Effector CD8-positive, alpha-beta T cell (primary cell): Measurements from ENCODE around the gene MAP2K7.
"Not testable (repeated sequence)": the region's sequence is repeated elsewhere in the genome, so short reads cannot be mapped to it uniquely, and the experiment has no call there.

Experiments
- DNase-seq: peaks from one replicate; lab custom pipeline; 2025; lab: John Stamatoyannopoulos, UW

The MAP2K7 gene

DNA sequence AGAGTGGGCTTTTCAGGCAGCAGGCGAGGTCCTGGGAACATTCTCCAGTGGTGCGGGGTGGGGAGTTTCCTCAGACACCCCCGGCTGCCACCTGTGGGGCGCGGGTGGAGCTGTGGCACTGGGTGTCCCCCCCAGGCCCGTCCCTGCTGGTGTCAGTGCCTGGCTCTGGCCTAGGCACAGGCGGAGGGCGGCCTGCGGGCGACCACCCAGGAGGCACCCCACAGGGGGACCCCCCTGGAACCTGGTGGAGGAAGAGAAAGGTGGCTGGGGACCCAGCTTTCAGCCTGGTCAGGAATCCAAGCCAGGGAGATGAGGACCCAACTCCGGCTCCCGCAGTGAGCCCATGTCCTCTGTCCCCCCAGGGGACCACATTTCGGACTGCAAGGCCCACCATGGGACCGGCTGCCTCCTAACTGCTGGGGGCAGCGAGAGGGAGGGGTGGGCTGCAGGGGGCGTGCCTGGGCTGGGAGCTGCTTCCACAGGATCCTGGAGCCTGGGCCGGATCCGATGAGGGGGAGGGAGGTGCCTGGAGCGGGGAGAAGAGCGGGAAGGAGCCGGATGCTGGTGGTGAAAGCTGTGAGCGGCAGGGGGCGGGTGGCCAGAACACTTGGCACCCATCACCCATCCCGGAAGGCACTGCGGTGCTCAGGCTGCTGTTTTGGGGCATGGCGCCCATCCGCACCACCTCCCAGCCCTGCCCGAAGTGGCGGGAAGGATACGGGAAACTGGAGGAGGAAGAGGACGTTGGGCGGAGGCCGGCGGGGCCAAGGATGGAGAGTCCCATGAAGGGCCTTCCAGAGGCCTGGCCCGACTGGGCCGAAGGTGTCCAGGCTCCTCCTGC is 27.8 kb downstream of the MAP2K7 start:
- DNase-seq, result no peak

DNA sequence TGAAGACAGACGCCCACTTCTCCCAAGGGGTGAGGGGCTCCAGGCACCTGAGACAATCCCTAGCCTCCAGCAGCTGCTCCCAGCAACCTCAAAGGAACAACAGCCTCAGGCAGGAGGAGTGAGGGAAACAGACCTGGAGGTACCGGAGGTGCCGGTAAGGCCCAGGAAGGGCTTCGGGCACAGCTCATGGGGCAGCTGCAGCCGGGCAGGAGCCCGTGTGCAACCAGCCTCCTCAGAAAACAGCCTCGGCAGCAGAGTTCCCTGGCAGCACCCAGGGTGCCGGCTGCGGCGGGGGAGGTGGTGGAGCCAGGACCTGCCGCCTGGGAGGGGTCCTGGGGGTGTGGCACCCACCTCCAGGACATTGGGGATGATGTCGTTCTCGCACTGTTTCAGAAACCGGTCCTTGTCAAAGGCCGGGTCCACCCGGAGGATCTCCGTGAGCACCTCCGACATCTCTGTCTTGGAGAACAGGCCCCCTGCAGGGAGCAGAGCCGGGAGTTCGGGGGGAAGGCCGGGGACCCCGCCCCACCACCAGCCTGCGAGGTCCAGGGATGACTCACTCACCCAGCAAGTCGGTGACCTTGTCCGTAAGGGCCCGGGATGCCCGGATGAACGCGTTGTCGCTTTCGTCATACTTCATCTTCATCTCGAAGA is 28.7 kb downstream of the MAP2K7 start:
- DNase-seq, result no peak

- no peak for DNase-seq
These were observed 29.2 kb downstream of the MAP2K7 start for GRCh38 chr19:7932930-7933300.

DNA sequence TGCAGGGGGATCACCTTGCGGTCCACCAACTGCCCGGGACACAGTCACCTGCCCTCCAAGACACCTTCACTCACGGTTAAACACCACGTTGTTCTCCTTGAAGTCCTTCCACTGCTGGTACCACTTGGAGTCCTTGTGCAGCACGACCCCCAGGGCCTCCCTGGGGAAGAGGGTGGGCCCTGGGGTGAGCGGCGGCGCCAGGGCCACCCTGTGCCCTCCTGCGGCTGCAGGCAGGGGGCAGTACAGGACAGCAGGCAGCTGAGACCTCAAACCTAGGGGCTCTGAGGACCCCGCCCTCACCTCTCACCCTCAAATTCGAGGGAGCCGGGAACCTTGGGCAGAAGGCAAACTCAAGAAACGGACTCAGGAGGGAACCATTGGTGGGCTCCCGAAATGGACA is 29.7 kb downstream of the MAP2K7 start:
- DNase-seq, result no peak

DNA sequence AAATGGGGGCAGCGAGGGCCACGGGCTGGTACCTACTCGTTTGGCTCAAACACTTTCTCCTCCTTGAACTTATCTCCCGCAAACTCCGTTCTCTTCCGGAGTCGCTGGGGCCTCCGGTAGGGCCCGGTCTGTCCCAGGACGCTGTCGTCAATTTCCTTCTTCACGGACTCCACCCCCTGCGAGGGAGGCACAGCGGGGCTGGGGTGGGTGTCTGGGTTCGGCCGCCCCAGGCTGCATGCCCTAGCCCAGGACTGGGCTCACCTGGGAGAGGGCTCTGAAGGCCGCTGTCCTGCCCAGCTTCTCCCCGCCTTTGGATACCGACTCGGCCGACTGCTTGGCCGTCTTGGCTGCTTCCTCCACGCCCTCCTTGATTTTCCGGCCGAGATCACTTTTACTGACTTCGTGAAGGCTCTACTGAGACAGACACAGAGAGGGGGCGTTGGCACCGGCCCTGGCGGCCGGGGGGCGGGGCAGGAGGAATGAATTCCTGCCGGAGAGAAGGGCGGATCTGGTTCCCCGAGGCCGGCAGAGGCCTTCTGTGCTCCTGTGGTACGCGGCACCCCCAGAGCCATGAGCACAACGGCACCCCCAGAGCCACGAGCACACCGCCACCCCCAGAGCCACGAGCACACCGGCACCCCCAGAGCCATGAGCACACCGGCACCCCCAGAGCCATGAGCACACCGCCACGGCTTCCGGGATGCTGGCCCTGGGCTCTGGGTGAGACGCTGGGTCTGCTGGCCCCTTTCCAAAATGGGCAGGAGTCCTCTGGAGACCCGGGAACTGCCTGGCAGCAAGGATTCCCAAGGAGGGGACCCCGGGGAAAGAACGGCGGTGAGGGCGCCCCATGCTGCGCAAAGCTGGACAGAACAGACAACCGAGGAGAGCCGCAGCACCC is 30.4 kb downstream of the MAP2K7 start:
- DNase-seq, result no peak

- DNase-seq, result no peak
These were observed 31.1 kb downstream of the MAP2K7 start for GRCh38 chr19:7934766-7935165.

DNA sequence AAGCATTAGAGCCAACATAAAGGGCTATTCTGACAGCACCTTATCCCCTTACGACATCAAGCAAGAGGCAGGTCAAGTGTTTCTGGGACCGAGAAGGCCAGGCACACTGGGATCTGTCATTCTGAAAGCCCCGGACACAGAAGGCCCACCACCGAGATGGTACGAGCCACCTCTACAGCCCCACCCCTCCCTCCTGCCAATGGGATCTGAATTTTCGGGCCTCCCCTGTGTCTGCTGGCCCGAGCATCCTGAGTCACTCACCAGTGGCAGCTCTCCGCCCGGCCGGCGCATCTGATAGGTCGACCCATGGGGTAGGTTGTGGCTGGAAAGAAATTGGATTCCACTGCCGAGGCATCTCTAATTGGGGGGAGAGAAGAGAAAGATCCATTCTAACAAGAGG is 37.2 kb downstream of the MAP2K7 start:
- DNase-seq, result no peak

GRCh38 chr19:7941895-7942596 is 38.4 kb downstream of the MAP2K7 start:
- no peak for DNase-seq

GRCh38 chr19:7942981-7943443 is 39.3 kb downstream of the MAP2K7 start:
- no peak for DNase-seq

- peak; percentile 97 for DNase-seq
These were observed 39.9 kb downstream of the MAP2K7 start, which contains the start of gene TIMM44 for GRCh38 chr19:7943444-7944176. Gene TIMM44 (minus strand): TSS chr19:7943666. CDS start chr19:7943651, 15 bp downstream.

DNA sequence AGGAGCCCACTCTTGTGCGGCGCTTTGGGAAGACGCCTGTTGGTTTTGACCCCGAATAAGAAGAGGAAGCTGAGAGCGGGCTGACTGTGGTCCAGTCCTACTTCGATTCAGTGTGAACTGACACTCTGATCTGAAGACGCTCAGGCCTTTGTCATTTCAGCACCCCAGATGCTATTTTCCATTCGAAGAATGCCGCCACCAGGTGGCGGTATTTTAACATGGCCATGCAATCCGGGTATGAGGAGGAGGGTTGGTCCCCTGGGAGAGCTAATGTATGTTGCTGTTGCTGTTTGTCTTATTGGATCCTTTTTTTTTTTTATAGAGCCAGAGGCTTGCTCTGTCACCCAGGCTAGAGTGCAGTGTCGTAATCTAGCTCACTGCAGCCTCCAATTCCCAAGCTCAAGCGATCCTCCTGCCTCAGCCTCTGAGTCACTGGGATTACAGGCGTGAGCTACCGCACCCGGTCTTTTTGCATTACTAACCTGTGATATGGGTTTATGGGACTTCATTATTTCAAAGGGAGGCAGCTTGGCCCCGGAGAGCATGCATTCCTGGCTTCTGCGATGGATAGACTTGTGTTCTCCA is 40.6 kb downstream of the MAP2K7 start:
- DNase-seq, result peak; percentile 82

DNA sequence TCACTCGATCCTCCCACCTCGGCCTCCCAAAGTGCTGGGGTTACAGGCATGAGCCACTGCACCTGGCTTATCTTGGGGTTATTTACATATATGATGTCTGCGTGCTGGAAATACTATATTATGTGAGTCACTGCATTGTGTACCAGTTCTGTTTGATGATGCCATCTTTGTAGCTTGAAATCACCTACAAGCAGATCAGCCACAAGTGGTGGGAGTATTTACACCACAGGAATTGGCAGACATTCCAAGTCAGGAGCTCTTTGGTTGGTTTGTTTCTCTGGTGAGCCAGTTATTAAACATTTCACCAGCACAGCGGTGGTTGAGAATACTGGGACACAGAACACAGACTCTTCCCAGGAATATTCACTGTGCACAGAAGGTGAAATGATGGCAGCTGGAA is 44.3 kb downstream of the MAP2K7 start:
- DNase-seq, result no peak

GRCh38 chr19:7953060-7953459 is 49.4 kb downstream of the MAP2K7 start:
- DNase-seq, result no peak

DNA sequence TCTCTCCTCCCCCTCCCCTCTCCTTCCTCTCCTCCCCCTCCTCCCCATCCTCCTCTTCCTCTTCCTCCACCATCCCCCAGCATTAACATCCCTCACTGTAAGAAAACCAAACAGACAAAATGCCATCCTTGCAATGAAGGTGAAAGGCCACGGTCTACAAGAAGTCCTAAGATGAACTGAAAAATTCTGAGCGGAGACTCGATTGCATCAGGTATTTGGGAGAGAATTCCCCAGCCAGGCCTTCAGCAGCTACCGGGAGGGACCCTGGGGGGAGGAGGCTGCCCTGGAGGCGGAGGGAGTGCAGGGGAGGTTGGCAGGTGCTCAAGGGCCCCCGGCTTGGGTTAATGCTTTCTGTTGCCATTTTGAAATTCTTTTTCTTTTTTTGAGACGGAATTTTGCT is 49.9 kb downstream of the MAP2K7 start:
- no peak for DNase-seq

GRCh38 chr19:7955696-7956095 is 52.0 kb downstream of the MAP2K7 start:
- DNase-seq, result no peak

DNA sequence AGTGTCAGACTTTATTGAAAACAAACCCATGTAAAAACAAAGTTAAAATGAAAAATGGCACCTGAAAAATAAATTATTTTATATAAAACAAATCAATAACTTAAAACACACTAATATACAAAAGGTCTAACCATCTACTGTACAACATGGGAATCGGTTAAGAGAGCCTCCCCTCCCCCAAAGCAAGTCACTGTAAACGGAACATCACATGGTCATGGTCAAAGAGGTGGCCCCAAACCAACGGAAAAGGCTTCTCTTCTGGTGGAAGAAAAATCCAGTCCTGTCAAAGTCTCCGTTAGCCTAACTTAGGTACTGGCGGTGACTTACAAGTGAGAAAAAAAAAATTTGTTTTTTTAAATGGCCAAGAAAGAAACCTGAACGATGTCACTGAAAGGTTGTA is 55.5 kb downstream of the MAP2K7 start:
- no peak for DNase-seq

GRCh38 chr19:7961082-7961481 is 57.4 kb downstream of the MAP2K7 start:
- not testable (repeated sequence) for DNase-seq

GRCh38 chr19:7961920-7962626 is 58.4 kb downstream of the MAP2K7 start:
- DNase-seq, result no peak

DNA sequence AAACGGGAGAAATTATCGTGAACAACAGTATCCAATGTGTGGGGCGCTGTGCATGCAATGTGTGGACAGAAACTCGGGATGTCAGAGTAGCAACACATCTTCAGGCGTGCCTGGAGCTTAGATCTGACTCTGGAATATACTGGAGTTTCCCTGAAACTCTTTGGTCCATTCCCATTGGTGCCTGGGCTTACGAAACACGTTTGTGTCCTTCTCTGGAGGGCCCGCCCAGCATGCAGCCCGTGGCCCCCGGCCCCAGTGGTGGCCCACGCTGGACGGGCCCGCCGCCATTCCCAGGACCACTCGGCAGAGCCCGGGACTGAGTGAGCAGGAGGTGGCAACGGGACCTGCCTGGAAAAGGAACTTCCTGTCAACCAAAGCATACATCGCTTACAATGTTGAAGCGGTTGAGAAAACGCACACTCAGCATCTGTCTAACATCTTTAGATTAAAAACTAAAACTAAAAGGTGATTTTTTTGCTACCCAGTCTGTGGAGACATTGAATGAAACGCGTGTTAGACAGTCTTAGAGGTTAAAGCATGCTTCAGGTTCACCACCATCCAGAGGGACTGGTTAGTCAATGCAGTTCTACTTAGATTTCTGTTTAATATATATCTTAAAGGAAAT is 59.1 kb downstream of the MAP2K7 start:
- DNase-seq, result no peak
